Mesendoderm (in vitro differentiated cells): ENCODE results near the gene KLRK1. TPM values are rescaled to one million over a fixed set of nuclear protein-coding genes. Genes with fewer than 3 reads are reported as not detected.
"Not testable (repeated sequence)": the region's sequence is repeated elsewhere in the genome, so short reads cannot be mapped to it uniquely, and the experiment has no call there.

Source experiments
- DNase-seq: peaks from one replicate; pipeline ENCODE4 v3.0.0; 2013
- H2AK5ac ChIP-seq: 2 replicates; pipeline ENCODE4 v1.6.1; 2013; ENCODE audit warnings: low read length, inconsistent platforms
- H2BK120ac ChIP-seq: 2 replicates; pipeline ENCODE4 v1.6.1; 2013; ENCODE audit warnings: low read depth, mild to moderate bottlenecking, low read length, moderate library complexity, mixed read lengths
- H2BK15ac ChIP-seq: replicated peaks from 2 replicates; pipeline ENCODE4 v1.6.1; 2013; ENCODE audit warnings: low read depth, mild to moderate bottlenecking, moderate library complexity
- H2BK5ac ChIP-seq: 2 replicates; pipeline ENCODE4 v1.6.1; 2013; ENCODE audit warnings: low read length, inconsistent platforms
- H3K18ac ChIP-seq: 2 replicates; pipeline ENCODE4 v1.6.1; 2013; ENCODE audit warnings: mild to moderate bottlenecking, low read length, mixed read lengths
- H3K23ac ChIP-seq: one replicate; pipeline ENCODE4 v1.6.1; 2013; ENCODE audit warnings: low read length
- H3K27ac ChIP-seq: 2 replicates; pipeline ENCODE4 v1.5.1; 2013; ENCODE audit warnings: low read depth, mild to moderate bottlenecking, inconsistent platforms, low read length, moderate library complexity
- H3K27me3 ChIP-seq: 2 replicates; pipeline ENCODE4 v1.6.1; 2013; ENCODE audit warnings: low read length, control low read depth, mild to moderate bottlenecking, inconsistent platforms; ENCODE audit not compliant: insufficient read depth, poor library complexity
- H3K36me3 ChIP-seq: 2 replicates; pipeline ENCODE4 v1.6.1; 2013; ENCODE audit warnings: low read length, inconsistent platforms; ENCODE audit not compliant: control insufficient read depth, insufficient read depth
- H3K4ac ChIP-seq: one replicate; pipeline ENCODE4 v1.6.1; 2013; ENCODE audit warnings: low read depth, mild to moderate bottlenecking, low read length, moderate library complexity
- H3K4me1 ChIP-seq: 2 replicates; pipeline ENCODE4 v1.6.1; 2013; ENCODE audit warnings: low read depth, low read length, inconsistent platforms; ENCODE audit not compliant: control insufficient read depth
- H3K4me2 ChIP-seq: 2 replicates; pipeline ENCODE4 v1.6.1; 2013; ENCODE audit warnings: low read length
- H3K4me3 ChIP-seq: 2 replicates; pipeline ENCODE4 v1.5.1; 2013; ENCODE audit warnings: mild to moderate bottlenecking, low read length
- H3K56ac ChIP-seq: one replicate; pipeline ENCODE4 v1.6.1; 2013; ENCODE audit warnings: low read length
- H3K79me1 ChIP-seq: 2 replicates; pipeline ENCODE4 v1.6.1; 2013; ENCODE audit warnings: low read length, inconsistent platforms
- H3K79me2 ChIP-seq: 2 replicates; pipeline ENCODE4 v1.6.1; 2013; ENCODE audit warnings: mild to moderate bottlenecking, low read length; ENCODE audit not compliant: control insufficient read depth, insufficient read depth
- H3K9ac ChIP-seq: 2 replicates; pipeline ENCODE4 v1.6.1; 2013; ENCODE audit warnings: low read length, inconsistent platforms
- H4K5ac ChIP-seq: one replicate; pipeline ENCODE4 v1.6.1; 2013; ENCODE audit warnings: low read length
- H4K8ac ChIP-seq: one replicate; pipeline ENCODE4 v1.6.1; 2013; ENCODE audit warnings: low read depth, mild to moderate bottlenecking, control low read depth, low read length, moderate library complexity
- WGBS: extraction: QIAGEN DNeasy Blood & Tissue Kit; methylation state at CpG from one replicate; pipeline ENCODE4 v1.1.7; 2013; ENCODE audit warnings: low lambda C conversion rate, missing lambda C conversion rate; ENCODE audit not compliant: insufficient coverage; ENCODE audit errors: extremely low coverage; 5-methylcytosine and 5-hydroxymethylcytosine counted together
- polyA plus RNA-seq, 2 experiments: library from polyadenylated mRNA; stranded (reverse); fragments of 200-250 nt; gene quantifications; one replicate each; pipeline ENCODE4 v1.2.3, GENCODE V29; 2013

Gene KLRK1
- polyA plus RNA-seq (2013, experiment 1 of 2), result 0.08 TPM
- polyA plus RNA-seq (2013, experiment 2 of 2), result not detected

DNA sequence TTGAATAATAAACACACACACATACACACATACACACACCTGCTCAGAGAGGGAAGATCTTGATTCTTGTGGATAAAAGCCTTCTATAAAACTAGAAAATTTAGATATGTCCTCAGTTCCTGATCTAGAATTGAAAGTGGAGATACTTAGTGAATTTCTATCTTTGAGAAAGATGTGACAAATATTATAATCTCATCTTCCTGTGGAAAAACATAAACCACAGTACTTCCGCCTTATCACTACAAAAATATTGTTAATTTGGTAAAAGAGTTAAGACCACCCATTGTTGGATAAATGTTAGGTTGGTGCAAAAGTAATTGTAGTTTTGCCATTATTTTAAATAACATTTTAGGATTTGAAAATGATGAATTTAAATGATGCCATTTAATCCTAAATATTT, at the start of gene KLRK1:
Gene KLRK1, minus strand, starts transcription at position 138 of the 400 bp plus-strand sequence. CDS start 1,231 bp downstream, outside the sequence.
- Histone ChIP-seq H2BK5ac (no peak within 1 kb of the TSS), H3K56ac (no peak within 1 kb of the TSS), H4K8ac (no peak within 1 kb of the TSS), H3K18ac (no peak within 1 kb of the TSS), H3K4ac (no peak within 1 kb of the TSS), H3K4me1 (no peaks in the 10 kb centered on the region), H3K9ac (no peak within 1 kb of the TSS), H2BK15ac (no peak within 1 kb of the TSS), H3K23ac (no peak within 1 kb of the TSS), H3K79me1 (no peaks in the 10 kb centered on the region), H2AK5ac (no peak within 1 kb of the TSS), H3K27me3 (no peaks in the 10 kb centered on the region), H2BK120ac (no peak within 1 kb of the TSS), H3K4me2 (no peak within 1 kb of the TSS), H3K27ac (no peak within 1 kb of the TSS), H3K4me3 (no peak within 1 kb of the TSS), H3K36me3 (no peaks in the 10 kb centered on the region), H4K5ac (no peak within 1 kb of the TSS), H3K79me2 (no peaks in the 10 kb centered on the region)
- WGBS, result no CpG with 5 or more reads among the region's 1 CpG
- no peak for DNase-seq

- not testable (repeated sequence) for H3K79me1 ChIP-seq, H3K4me2 ChIP-seq, H3K18ac ChIP-seq, H3K9ac ChIP-seq, H3K27ac ChIP-seq, H2AK5ac ChIP-seq, H3K79me2 ChIP-seq, H3K36me3 ChIP-seq, DNase-seq, H3K4ac ChIP-seq, H4K5ac ChIP-seq, H4K8ac ChIP-seq, H3K4me3 ChIP-seq, H2BK120ac ChIP-seq, H2BK5ac ChIP-seq, H2BK15ac ChIP-seq, H3K23ac ChIP-seq, H3K27me3 ChIP-seq, H3K4me1 ChIP-seq, H3K56ac ChIP-seq
- whole genome bisulfite sequencing, result no CpG with 5 or more reads among the region's 2 CpGs
These were observed 47.8 kb upstream of the KLRK1 start for GRCh38 chr12:10437601-10438000.

DNA sequence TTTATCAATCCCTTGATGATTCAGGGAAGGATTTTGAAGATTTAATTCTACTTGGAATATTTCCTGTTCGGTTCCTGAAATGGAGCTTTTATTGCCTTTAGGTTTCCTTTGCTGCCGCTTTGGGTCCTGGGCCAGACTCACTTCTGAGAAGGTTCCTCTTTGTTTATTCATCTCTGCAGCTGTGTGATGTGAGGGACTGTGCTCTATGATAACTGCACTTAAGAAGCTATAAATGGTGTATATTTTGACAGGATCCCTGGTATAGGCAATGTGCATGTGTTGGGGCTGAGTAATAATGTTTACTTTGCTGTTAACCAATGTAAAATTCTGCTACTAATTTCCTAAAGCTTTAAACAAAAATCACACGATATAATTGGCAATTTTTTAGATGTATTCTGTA, 46.0 kb upstream of the KLRK1 start, which contains the start of gene KLRC2:
Gene KLRC2, minus strand, starts transcription at position 195 of the 400 bp plus-strand sequence. Its CDS starts 24 bp downstream, at position 171.
- not testable (repeated sequence) for H3K27ac ChIP-seq, H3K4me1 ChIP-seq, H3K4ac ChIP-seq, H3K79me1 ChIP-seq, H4K5ac ChIP-seq, H3K79me2 ChIP-seq, H3K9ac ChIP-seq, H2BK5ac ChIP-seq, H2AK5ac ChIP-seq, H3K27me3 ChIP-seq, H3K56ac ChIP-seq, H3K23ac ChIP-seq, H4K8ac ChIP-seq, H3K4me2 ChIP-seq, DNase-seq, H3K18ac ChIP-seq, H2BK15ac ChIP-seq, H3K36me3 ChIP-seq, H3K4me3 ChIP-seq, H2BK120ac ChIP-seq
- WGBS, result no CpG with 5 or more reads among the region's 3 CpGs

DNA sequence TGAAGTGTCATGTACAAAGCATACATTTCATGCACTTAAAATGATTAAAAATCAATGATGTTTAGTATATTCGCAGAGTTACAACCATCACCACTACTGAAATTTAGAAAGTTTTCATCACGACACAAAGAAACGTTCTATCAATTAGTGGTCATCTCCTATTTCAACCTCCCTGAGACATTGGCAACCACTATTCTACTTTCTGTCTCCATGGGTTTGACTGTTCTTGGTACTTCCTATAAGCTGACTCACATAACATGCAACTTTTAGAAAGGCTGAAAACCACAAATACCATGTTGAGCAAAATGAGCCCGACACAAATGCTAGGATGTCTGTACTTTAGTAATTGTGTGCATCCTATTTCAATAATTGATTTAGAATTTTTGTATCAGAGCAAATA, 40.8 kb upstream of the KLRK1 start:
- H3K23ac ChIP-seq, H3K4me3 ChIP-seq, DNase-seq, H2BK5ac ChIP-seq, H3K4me2 ChIP-seq, H2AK5ac ChIP-seq, H3K27ac ChIP-seq, H3K9ac ChIP-seq, H3K4me1 ChIP-seq, H3K56ac ChIP-seq, H3K36me3 ChIP-seq, H2BK15ac ChIP-seq, H4K5ac ChIP-seq, H3K27me3 ChIP-seq, H2BK120ac ChIP-seq, H3K79me2 ChIP-seq, H3K18ac ChIP-seq, H3K4ac ChIP-seq, H3K79me1 ChIP-seq, H4K8ac ChIP-seq: not testable (repeated sequence)
- WGBS, result no CpG with 5 or more reads among the region's 4 CpGs

GRCh38 chr12:10425938-10426337, 36.1 kb upstream of the KLRK1 start:
- H3K4ac ChIP-seq, H3K27ac ChIP-seq, DNase-seq, H3K79me2 ChIP-seq, H3K9ac ChIP-seq, H3K36me3 ChIP-seq, H4K5ac ChIP-seq, H3K4me1 ChIP-seq, H2BK15ac ChIP-seq, H2BK120ac ChIP-seq, H2BK5ac ChIP-seq, H3K56ac ChIP-seq, H3K4me3 ChIP-seq, H2AK5ac ChIP-seq, H3K18ac ChIP-seq, H3K79me1 ChIP-seq, H3K27me3 ChIP-seq, H3K4me2 ChIP-seq, H3K23ac ChIP-seq, H4K8ac ChIP-seq: not testable (repeated sequence)
- no CpG with 5 or more reads among the region's 8 CpGs for WGBS

DNA sequence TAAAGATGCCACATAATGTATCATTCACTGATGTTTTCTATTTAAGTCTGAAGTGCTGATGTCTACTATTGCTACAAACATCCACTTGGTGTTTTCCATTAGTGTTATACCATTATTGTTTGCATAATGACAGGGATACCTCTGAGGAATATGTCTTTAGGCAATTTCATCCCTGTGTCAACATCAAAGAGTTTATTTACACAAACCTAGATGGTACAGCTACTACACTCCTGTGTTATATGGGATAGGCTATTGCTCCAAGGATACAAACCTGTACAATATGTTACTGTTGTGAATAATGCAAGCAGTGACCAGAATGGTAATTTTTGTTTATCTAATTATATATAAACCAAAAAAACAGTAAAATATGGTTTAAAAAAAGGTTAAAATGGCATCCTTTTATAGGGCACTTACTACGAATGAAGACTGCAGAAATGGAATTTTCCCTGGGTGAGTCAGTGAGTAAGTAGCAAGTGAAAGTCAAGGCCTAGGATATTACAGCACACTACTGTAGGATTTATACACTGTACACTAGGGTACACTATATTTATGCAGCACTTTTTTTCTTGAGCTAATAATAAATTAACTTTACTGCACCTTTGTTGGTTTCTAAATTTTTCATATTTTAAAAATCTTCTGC, 34.5 kb upstream of the KLRK1 start:
- not testable (repeated sequence) for H4K8ac ChIP-seq, H3K4ac ChIP-seq, H2BK15ac ChIP-seq, H3K4me1 ChIP-seq, DNase-seq, H3K36me3 ChIP-seq, H3K18ac ChIP-seq, H3K27ac ChIP-seq, H2BK5ac ChIP-seq, H3K79me1 ChIP-seq, H3K23ac ChIP-seq, H2AK5ac ChIP-seq, H3K27me3 ChIP-seq, H2BK120ac ChIP-seq, H3K4me3 ChIP-seq, H3K79me2 ChIP-seq, H3K9ac ChIP-seq, H3K56ac ChIP-seq, H4K5ac ChIP-seq, H3K4me2 ChIP-seq
- no CpG with 5 or more reads among the region's 1 CpG for WGBS
